Measurements from ENCODE around the gene KRTAP3-3.
"Not testable (repeated sequence)": the region's sequence is repeated elsewhere in the genome, so short reads cannot be mapped to it uniquely, and the experiment has no call there.

The KRTAP3-3 gene

DNA sequence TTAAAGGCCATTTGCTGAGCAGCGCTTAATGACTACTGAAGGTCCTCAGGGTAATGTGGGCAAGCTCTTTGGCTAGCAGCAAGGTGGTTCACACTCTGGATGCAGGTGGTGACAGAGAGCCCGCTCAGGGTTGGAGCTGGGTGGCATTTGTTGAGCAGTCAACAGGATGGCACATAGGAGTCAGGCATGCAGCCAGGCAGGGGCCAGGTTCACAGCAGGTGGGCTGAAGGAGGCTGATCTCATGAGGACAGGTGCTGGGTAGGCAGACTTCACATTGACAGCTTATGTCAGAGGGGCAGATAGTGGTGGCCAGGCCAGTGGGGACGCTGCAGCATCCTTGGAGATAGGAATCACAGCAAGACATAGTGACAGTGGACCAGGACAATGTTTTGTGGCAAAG is 10.4 kb upstream of the KRTAP3-3 start:
- no peak for DNase-seq (ENCODE audit: low read depth in 2 of 2)

DNA sequence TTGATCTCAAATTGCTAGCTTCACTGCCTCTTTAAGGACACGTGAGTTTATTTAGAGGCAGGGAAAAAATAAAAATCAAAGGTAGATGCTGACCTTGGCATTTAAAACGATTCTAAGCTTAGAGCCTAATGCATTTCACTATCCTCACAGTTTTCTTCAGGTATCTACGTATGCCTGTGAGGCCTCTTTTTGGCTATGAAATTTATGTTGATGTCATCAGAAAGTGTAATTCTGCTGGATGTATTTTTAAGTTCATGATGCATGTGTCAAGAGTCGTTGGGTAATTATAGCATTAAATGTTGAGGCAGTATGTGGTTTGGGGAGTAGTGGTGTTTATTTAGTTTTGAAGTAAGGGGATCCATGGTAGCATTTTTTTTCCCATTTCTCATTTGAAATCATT is 10.0 kb upstream of the KRTAP3-3 start:
- DNase-seq (ENCODE audit: low read depth in 2 of 2) = no peak

DNA sequence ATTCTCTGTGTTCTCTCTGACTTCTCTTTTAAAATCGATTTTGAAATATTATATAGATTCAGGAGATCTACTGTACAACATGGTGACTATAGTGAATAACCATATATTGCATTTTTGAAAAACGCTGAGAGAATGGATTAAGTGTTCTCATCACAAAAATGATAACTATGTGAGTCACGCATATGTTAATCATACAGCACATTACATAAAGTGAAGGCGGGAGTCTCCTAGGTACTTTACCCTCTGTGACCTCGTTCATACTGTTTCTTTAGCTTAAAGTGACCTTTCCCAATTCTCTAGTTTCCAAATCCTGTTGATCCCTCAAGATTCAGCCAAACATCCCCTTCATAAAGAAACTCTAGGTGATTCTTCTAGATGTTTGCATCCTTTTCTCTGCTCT is 8.8 kb upstream of the KRTAP3-3 start:
- DNase-seq (ENCODE audit: low read depth in 2 of 2) = no peak

DNA sequence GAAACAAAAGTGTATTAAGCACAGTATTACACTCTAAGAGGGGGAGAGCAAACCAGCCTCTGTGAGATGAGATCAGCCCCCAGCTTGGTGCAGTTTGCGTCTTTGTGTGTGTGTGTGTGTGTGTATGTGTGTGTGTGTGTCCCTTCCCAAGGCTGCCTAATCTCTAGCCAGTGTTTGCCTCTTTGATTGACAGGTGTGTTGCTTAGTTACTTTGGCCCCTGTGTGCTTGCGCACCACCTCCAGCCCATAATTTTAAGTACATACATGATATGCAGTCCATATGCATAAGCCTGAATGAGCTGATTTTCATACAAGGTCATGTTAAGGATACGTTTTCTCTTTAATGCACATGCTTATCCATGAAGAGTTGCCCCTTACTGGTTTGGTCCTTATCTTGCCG is 7.8 kb upstream of the KRTAP3-3 start:
- DNase-seq (ENCODE audit: low read depth in 2 of 2) = no peak

DNA sequence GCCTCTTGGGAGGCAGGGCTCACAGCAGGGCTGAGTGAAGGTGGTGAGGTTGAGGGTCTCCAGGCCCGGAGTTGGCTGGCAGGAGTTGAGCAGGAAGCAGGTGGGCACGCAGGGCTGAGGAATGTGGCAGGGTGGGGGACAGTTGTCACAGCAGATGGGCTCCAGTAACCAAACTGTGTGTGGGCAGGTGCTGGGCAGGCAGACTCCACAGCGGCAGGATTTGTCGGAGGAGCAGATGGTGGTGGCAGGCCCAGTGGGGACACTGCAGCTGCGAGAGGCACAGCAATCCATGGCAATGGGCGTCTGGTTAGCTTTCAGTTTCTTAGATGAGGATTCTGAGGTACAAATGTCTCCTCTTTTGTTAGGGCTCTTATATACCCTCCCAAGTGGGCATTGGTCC is 5.6 kb upstream of the KRTAP3-3 start, which contains the start of gene KRTAP3-2:
KRTAP3-2 (minus strand) TSS at position 344 of the 400 bp plus-strand sequence; CDS start at position 291, 53 bp downstream.
- DNase-seq (ENCODE audit: low read depth in 2 of 2) = not testable (repeated sequence)

DNA sequence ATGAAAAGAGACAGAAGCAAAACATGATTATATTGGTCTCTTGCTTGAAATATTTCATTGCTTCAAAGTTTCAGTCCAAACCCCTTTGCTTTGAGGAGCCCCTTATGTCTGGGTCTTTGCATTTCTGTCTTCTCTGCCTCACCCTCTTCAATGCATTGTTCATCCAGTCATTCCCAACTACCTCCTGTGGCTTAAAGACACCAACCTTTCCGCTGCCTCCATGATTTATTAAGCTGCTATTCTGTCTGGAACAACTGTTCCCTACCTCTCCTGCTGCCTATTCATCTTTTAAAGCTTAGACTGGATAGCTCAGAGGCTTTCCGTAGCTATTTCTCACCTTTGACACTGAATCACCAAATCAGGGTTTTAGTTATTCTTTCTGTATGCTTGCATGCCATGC is 3.4 kb upstream of the KRTAP3-3 start:
- no peak for DNase-seq (ENCODE audit: low read depth in 2 of 2)

DNA sequence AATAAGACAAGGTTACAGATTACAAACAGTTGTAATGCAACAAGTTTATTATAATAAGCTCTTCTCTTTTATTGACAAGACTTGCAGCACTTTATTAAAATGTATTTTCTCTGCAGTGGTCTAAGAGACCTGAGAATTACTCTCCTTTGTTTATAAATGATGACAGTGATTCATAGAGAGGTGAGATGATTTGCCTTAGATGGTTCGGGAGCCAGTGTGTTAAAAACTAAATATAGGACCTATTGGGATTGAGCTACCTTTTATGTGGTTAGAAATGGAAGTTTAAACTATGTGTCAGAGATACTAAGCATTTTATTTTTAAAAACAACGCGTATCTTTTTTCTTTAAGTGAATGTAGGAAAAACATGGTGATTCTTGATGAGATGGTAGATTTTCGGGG is 2.9 kb upstream of the KRTAP3-3 start:
- DNase-seq (ENCODE audit: low read depth in 2 of 2) = no peak

DNA sequence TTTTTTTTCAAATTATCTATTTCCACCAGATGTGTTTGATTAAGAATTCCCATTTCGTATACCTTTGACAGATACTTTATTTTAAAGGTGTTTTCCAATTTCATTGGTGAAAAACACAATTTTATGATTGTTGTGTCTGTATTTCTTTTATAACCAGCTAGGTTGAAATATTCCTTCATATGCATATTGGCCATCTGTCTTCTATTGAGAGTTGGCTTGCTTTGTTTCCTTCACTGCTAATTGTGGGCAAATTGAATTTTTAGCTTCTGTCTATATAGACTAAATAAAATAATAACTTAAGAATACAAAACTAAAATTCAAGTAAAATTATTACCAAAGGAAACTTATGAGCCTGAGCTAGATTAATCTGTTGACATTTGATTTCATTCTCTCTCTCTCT is 1.2 kb upstream of the KRTAP3-3 start:
- no peak for DNase-seq (ENCODE audit: low read depth in 2 of 2)

DNA sequence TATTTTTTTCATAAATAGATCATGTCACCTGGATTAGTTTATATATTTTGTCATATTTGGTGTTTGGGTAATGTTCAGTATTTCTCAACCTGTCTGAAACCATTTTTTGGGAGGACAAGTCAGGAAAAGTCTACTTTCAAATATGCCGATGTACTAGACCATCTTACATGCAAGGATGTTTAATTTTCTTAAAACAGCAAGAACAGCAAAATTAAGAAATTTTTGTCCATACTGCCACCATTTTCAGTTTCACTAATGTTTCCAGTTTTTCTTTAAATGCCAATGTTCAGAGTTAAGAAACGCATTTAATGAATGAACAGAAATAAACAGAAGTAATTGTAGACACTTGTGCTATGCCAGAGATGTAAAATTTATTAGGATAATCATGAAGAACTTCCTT is 880 bp downstream of the KRTAP3-3 start:
- no peak for DNase-seq (ENCODE audit: low read depth in 2 of 2)

DNA sequence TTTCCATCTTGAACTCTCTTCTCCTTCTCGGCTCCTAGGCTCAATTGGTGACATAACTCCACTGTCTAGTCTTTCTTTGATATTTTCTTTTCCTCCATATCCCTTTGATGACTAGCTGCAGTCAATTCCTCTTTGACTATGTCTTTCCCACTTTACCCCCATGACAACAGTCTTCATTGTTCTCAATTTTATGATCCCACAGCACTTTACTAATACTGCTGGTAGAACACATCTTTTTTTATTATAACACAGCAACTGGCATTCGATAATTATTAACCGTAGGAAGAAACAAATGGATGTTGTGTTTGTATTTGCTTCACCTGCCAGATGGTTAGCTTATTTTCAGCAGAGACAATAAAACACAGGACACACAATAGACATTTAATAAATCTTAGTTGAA is 1.3 kb downstream of the KRTAP3-3 start:
- DNase-seq (ENCODE audit: low read depth in 2 of 2) = no peak

DNA sequence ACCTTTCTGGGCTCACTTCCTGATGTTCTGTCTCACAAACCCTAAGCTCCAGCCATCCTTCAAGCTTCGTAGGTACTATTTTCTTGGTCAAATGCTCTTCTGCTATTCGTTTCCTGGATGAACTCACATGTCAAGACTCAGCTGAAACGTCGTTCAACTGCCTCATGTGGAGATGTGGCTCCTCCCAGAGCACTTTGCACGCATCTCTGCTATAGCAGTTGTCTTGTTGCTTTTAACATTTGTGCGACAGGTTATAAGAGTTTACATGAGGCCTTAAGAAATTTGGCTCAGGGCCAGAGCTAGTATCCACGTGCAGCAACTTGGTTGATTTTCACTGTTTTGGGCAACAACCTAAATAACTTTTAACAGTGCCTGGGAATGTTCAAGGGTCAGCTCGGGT is 7.0 kb downstream of the KRTAP3-3 start:
- DNase-seq (ENCODE audit: low read depth in 2 of 2) = no peak

DNA sequence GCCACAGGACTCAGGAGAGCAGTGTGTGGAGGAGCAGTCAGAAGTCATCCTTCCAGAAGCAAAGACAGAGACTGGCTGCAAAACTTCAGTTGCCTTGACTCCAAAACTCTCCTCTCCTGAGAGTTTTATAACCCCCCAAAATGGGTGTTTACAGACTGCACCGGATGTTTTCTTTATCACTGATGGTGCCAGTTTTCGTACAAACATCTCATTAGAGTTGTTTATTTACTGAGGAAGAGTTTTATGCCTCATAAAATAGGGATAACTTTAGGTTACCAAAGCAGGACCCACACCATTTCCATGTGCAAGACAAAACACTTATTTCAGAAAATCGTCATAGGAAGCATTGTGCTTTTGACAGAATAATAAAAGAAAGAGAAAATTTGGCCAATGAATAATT is 9.7 kb downstream of the KRTAP3-3 start, which contains the start of gene KRT40:
KRT40 (minus strand) TSS at position 101 of the 400 bp plus-strand sequence; CDS start at position 48, 53 bp downstream.
- no peak for DNase-seq (ENCODE audit: low read depth in 2 of 2)

DNA sequence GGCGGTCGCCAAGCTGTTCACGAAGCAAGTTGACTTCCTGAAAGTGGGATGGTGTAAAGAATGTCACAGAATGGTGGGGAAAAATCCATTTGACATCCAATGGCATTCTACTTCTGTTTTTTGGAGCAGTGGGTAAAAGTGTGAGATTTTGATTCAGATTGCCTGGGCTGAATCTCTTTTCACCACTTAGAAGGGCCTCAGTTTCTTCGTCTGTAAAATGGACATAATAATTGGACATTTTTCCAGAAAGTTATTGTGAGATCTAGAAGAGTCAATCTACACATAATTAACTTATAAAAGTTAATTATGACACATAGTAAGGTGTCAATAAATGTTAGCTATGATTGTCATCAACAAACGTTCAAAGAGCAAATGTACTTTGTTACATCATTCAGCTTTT is 12.8 kb downstream of the KRTAP3-3 start:
- no peak for DNase-seq (ENCODE audit: low read depth in 2 of 2)

DNA sequence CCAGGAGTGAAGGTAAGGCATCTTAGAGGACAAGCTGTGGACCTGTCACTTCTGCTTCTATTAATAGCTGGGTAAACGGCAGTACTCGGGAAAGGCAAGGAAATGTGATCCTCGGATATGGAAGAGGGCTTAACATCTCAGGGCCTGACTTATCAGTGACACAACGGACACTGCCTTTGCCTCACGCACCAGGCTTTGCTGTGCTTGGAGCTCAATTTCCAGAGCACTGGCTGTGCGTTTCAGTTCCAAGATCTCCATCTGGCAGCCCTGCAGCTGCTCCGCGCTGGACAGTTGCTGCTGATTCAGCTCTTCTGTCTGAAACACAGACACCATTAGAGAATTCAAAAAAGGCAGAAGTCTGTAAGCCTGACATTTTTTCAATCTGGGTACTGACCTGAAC is 13.4 kb downstream of the KRTAP3-3 start:
- peak; percentile 14 to 17 for DNase-seq (ENCODE audit: low read depth in 2 of 2)

DNA sequence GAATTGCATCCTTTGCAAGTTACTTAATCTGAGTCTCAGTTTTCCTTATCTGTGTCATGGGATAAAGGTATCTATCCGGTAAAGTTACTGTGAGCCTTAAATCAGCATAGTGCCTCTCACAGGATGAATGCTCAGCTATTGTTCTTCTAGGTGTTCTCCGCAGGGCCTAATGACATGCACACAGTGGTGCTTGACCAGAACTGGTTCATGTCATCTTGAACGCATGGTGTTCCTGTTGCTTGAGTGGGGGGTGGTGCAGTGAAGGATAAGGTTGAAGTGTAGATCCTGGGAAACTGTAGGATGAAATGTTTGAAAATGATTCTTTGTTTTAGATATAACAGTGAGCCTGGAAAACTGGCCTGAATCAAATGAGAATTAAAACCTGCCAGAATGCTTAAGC is 13.8 kb downstream of the KRTAP3-3 start:
- DNase-seq (ENCODE audit: low read depth in 2 of 2) = no peak

DNA sequence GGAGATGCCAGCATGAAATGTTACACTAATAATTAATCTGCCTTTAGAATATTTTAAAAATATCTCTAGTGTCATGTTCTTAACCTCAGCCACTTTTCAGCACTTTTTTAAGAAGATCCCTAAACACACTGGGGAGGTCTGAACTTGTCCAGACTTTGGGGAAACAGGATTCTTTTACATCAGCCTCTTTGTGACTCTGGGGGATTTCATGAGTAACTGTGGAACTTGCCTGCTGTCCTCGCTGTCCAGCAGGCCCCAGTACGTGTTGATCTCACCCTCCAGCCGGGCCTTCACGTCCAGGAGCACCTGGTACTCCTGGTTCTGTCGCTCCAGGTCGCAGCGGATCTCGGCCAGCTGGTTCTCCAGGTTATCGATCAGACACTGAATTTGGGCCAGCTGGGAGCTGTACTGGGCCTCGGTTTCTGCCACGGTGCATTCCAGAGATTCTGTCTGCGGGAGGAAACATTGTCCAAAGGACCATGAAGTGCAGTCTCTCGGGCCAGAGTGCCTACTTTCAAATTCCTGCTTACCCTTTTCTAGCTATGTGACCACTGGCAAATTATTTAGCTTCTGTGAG is 15.3 kb downstream of the KRTAP3-3 start:
- DNase-seq (ENCODE audit: low read depth in 2 of 2) = no peak

DNA sequence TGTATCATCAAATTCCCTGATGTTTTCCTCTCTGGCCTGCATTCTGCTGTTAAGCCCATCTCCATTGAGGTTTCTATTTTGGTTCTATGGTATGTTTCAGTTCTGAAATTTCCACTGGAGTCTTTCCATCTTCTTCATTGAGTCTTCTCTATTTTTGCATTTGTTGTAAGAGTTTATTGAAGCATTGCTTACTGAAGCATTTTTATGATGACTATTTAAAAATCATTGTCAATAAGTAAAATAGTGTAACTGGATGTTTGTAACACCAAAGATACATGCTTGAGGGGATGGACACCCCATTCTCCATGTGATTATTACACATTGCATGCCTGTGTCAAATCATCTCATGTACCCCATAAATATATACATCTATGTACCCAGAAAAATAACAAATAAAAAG is 18.4 kb downstream of the KRTAP3-3 start:
- no peak for DNase-seq (ENCODE audit: low read depth in 2 of 2)

DNA sequence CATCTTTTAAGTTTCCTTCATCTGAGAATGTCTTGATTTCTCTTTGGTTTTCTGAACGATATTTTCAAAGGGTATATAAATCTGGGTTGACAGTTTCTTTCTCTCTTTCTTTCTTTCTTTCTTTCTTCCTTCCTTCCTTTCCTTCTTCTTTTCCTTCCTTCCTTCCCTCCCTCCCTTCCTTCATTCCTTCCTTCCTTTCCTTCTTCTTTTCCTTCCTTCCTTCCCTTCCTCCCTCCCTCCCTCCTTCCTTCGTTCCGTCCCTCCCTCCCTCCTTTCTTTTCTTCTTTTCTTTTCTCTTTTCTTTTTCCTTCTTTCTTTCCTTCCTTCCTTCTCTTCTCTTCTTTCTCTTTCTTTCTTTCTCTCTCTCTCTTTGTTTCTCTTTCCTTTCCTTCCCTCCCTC is 19.6 kb downstream of the KRTAP3-3 start:
- DNase-seq (ENCODE audit: low read depth in 2 of 2) = no peak

DNA sequence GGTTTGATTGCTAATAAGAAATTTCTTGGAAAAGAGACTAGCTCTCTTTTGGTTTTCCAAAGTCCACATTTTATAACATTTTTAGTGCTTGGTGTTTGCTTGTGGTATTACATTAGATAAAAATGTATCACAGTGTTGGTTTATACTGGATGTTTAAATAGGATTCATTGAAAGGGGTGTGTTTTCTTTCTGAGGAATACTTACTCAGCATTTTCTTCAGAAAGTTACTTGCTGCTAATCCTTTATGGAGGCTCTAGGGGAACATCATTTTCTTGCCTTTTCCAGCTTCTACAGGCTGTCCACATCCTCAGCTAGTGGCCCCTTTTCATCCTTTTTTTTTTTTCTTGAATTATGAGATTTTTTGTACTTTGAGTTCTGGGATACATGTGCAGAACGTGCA is 26.4 kb downstream of the KRTAP3-3 start:
- no peak for DNase-seq (ENCODE audit: low read depth in 2 of 2)

DNA sequence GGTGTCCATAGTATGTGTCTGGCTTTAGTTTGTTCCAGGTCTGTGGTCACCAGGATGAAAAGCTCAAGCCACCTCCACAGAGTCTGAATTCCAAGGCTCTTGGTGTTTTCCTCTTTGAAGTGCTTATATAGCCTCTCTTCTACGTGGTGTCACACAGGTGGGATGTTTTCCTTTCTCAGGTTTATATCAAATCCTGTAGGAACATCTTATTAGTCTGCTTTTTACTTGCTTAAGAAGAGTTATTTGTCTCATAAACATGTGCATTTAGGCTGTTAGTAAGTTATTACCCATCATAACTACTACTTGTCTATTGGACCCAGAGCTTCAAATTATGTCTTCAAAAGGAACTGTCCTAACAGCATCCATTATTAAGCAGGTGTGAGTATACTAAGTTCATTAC is 27.1 kb downstream of the KRTAP3-3 start, which contains the start of gene KRT39:
KRT39 (minus strand) TSS at position 101 of the 400 bp plus-strand sequence; CDS start at position 9, 92 bp downstream.
- DNase-seq (ENCODE audit: low read depth in 2 of 2) = no peak

DNA sequence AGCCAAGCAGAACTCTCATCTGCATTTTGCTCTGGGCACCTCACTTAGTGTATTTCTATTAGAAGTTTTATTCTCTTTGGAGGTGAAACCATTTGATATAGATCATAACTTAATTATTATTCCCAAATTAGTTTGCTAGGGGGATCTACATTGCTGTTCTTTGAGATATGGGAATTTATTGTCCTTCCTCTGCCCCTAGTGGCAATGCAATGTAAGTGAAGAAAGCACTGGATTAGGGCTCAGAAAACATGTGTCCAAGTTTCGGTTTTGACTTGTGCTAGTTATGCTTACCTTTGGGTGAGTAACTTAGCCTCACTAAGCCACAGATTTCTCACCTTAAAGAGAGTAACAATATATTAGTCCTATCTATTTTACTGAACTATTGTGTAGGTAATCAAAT is 30.1 kb downstream of the KRTAP3-3 start:
- DNase-seq (ENCODE audit: low read depth in 2 of 2) = no peak

DNA sequence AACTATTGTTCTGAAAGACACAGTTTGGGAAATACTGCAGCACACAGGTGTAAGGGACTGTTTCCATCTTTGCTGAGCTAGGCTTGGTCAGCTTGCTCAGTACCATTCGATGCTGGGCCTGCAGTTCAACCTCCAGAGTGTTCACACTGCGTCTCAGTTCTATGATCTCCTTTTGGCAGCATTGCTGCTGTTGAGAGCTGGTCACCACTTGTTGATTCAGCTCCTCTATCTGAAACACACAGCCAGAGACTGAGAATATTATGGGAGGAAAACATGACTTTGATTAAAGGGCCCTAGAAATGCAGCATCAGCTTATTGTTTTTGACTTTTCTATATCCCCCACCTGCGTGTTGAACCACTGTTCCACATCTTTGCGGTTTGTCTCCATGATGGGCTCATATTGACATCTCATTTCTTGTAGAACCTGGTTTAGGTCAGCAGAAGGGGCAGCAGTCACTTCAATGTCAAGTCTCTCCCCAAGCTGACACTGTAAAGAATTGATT is 31.9 kb downstream of the KRTAP3-3 start:
- DNase-seq (ENCODE audit: low read depth in 2 of 2) = no peak

DNA sequence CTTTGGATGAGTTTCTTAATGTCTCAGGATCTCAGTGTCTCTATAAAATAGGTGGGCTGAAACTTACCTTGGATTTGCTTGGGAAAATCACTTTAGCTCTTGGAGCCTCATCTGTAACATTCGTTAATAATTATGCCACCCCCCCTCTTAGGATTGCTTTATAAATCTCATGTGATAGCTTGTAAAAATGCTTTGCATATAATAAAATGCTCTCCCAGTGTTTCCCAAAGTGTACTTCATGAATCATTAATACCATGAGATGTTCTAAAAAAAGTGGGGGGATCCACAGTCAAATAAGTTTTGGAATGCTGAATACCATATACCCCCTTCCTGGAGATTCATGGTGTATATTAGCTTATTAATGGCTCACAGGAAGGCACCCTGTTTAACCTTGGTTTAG is 32.4 kb downstream of the KRTAP3-3 start:
- no peak for DNase-seq (ENCODE audit: low read depth in 2 of 2)

DNA sequence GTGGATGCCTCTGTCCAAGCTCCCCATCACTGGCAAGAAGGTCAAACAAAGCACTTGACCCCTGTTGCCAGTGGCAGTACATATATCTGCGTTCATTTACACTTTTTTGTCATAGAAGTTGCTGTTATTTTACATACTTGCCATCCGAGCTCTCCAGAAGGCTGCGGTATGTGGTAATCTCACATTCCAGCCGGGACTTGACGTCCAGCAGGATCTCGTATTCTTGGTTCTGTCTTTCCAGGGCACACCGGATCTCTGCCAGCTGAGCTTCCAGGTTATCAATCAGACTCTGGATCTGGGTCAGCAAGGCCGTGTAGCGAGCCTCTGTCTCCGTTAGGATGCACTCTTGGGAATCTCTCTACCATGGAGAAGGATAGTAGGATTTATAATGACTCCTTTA is 33.8 kb downstream of the KRTAP3-3 start:
- DNase-seq (ENCODE audit: low read depth in 2 of 2) = no peak

All from fibroblast of skin of left quadriceps (primary cell).